Adipose tissue (tissue), 3 donors: ENCODE data around the gene BAX. TPM values are rescaled to one million over a fixed set of nuclear protein-coding genes. Genes with fewer than 3 reads are reported as not detected.

Experiments
- H3K27ac ChIP-seq: one replicate; pipeline ENCODE4 v1.5.1; 2013; ENCODE audit warnings: low read depth, low read length
- WGBS, 3 donors: extraction: QIAGEN DNeasy Blood & Tissue Kit; methylation state at CpG; one replicate each; pipeline ENCODE4 v1.1.7; 2013; 5-methylcytosine and 5-hydroxymethylcytosine counted together
- polyA plus RNA-seq, 3 donors: library from polyadenylated mRNA; stranded (reverse); fragments of 200-250 nt; gene quantifications; one replicate each; pipeline ENCODE4 v1.2.3, GENCODE V29; 2013
- donor health status: healthy with polysubstance abuse.
- donor health status: Bipolar disorder and iron deficiency.
- donor health status: healthy.

Gene BAX
- polyA plus RNA-seq, 3 donors: 24.4 to 71.2 (median 39.9) TPM

DNA sequence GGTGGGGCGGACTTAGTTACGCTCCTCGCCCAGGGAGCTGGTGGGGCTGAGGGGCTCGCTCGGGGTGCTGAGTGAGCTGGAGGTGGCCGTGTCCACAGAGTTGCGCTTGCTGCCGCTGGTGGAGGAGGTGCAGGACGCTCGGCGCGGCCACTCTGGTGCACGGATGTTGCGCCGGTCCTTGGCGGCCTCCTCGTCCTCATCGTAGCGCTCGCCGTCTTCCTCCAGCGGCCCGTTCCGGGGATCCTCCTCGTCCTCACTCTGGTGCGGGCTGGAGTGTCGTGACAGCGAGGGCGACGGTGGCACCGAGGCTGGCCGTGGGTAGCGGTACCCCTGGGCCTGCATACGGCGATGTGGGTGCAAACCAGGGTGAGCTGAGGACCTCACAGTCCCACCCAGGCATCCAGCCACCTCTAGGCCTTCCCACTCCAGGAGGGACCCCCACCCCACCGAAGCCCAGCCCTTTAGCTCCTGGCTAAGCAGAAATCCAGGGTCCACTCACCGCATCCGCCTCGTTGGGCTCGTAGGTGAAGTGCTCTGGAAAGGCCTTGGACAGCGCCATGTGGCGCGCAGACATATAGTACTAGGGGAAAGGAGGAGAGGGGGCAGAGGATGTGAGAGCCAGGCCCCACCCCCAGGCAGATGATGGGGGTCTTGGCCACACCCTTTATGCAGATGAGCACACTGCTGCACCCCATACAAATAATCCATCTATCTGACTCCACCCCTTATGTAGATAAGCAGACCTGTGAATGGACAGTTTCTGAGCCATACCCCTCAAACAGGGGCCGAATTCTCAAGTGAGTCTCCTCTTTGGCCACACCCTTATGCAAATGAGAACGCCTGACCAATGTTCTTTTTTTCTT, 14.8 kb downstream of the BAX start:
- 94 to 95% (median 95%) methylated on average over 42 to 45 of the region's 45 CpGs for WGBS, 3 donors
- no peak overlapping the region for H3K27ac ChIP-seq

DNA sequence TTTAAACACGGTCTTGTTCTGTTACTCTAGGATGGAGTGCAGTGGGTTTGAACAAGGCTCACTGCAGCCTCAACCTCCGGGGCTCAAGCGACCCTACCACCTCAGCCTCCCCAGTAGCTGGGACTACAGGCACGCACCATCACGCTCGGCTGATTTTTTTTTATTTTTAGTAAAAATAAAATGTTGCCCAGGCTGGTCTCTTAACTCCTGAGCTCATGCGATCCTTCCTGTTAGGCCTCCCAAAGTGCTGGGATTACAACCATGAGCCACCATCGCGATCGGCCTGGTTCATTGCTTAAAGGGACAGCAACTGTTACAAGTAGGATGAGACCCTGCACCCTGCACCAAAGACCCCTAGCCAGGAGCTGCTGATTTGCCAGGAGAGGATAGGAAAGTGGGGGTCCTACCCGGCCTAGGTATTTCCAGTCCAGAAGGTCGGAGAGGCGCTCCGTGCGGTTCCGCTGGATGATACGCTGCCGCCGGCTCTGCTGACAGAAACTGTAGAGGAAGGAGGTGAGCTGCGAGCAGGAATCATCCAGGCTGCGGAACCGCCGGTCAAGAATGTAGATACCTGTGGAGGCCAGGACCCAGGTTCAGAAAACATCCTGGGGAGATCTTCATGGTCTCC, 15.6 kb downstream of the BAX start:
- WGBS, 3 donors: 90 to 92% (median 92%) methylated on average over 23 of the region's 23 CpGs
- no peak overlapping the region for H3K27ac ChIP-seq

DNA sequence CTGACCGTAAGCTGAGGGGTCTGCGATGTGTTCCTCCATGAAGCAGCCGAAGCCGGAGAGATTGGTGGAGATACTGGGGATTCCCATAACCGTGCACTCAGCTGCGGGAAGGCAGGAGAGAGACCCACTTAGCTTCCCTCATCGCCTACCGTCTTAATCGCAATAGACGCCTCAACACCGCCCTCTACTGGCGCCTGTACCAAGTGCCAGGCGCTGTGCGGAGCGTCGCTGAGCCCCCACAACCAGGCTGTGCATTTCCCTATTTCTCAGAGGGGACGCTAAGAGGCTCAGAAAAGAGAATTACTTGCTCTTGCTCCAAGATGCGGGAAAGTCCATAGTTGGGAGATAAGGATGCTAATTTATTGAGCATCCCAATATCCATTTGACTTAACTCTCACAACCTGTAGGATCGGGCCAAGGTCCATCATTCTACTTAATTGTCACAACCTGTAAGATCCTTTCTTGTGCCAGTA, 16.3 kb downstream of the BAX start:
- 19 to 21% (median 19%) methylated on average over 19 of the region's 19 CpGs for WGBS, 3 donors
- H3K27ac ChIP-seq: no peak overlapping the region

DNA sequence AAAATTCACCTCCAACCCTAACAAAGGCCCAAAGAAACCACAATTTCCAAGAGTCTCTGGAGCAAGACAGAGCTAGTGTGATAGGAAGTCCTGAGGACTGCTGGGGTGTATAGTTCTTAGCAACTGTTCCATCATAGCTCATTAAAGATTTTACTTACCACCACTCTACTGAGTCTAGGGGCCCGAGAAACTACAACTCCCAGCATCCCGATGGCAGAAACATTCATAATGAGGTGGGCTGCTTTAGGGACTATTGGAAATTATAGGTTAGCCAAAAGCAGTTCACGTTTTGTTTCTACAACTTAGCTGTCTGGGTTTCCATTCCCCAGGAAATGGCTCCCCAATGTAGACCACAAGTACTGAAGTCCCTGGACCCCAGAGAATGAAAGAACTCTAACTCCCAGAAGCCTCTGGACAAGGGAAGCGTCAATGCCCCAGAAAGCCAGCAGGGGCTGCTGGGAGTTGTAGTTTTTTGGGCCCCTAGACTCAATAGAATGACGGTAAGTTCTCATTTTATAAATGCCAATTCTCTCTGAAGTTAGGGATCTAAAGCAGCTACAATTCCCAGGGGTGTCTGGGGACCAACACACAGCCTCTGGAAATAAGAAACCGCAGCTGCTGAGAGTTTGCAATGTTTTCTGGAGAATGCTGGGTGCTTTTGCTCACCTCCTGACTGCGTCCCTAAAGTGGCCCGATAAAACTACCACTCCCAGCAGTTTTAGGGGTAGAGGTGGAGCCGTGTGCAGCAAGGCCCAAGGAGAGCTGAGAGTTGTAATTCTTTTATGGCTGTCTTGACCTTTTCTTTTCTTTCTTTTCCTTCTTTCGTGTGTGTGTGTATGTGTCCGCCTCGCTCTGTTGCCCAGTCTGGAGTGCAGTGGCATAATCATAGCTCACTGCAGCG, 21.5 kb downstream of the BAX start:
- no peak overlapping the region for H3K27ac ChIP-seq
- 84 to 94% (median 88%) methylated on average over 13 of the region's 13 CpGs for whole genome bisulfite sequencing, 3 donors

DNA sequence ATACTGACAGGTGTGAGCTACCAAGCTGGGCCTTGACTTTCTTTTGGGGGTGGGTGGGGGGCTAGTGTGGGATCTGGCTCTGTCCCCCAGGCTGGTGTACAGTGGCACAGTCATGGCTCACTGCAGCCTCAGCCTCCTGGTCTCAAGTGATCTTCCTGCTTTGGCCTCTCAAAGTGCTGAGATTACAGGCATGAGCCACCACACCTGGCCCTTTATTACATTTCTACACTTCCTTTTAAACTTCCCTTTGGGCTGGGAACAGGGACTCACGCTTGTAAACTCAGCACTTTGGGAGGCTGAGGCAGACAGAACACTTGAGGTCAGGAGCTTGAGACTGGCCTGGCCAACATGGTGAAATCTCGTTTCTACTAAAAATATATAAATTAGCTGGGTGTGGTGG, 22.4 kb downstream of the BAX start:
- 62 to 78% (median 67%) methylated on average over 2 of the region's 2 CpGs for WGBS, 3 donors
- no peak overlapping the region for H3K27ac ChIP-seq

DNA sequence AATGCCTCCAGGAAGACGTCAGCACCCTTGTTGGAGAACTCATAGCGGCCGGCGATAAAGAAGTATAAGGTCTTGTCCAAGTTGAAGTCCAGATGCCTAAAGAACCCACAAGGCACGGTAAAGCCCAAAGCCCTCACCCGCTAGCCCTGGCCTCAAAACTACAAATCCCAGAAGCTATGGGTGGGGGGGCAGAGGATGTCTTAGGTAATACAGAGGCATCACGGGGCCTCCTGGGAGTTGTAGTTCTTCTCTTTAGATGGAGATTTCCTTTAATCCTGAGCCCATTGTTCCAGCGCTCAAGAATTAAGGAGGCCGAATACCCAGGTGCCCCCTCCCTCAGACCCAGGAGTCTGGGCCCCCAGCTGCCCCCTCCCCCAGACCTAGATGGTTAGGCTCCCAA, 27.6 kb downstream of the BAX start:
- WGBS, 3 donors: 91 to 96% (median 95%) methylated on average over 9 of the region's 9 CpGs
- no peak overlapping the region for H3K27ac ChIP-seq

DNA sequence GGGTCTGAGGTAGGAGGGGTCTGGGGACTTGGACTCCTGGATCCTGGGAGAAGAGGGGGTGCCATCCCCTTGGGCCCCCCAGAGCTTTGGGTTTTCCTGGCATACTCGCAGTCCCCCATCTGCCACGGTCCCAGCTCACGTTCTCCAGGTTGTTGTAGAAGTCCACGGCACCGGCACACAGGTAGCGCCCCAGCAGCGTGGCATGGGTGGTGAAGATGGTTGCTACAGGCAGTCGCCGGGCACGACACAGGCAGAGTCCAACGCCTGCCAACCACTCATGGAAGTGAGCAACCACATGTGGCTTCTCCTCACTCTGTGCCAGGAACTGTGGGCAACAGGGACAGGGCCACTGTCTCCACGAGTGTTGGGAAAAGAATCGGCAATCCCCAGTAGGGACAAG, 31.0 kb downstream of the BAX start:
- WGBS, 3 donors: 92 to 96% (median 93%) methylated on average over 13 of the region's 13 CpGs
- no peak overlapping the region for H3K27ac ChIP-seq

DNA sequence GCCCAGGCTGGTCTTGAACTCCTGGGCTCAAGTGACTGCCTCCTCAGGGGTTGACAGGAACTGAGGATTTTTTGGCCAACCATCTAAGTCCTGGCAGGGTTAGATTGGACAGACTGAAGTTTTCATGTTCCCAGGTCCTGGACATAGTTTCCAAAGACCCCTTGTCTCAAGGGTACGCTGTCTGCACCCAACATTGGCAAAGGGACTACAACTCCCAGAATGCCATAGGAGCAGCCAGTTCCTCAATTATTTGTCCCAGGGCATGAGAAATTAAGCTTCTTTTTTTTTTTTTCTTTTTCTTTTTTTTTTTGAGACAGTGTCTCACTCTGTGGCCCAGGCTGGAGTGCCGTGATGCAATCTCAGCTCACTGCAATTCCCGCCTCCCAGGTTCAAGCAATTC, 31.5 kb downstream of the BAX start:
- H3K27ac ChIP-seq: no peak overlapping the region
- WGBS, 3 donors: 81 to 100% (median 90%) methylated on average over 3 of the region's 3 CpGs

DNA sequence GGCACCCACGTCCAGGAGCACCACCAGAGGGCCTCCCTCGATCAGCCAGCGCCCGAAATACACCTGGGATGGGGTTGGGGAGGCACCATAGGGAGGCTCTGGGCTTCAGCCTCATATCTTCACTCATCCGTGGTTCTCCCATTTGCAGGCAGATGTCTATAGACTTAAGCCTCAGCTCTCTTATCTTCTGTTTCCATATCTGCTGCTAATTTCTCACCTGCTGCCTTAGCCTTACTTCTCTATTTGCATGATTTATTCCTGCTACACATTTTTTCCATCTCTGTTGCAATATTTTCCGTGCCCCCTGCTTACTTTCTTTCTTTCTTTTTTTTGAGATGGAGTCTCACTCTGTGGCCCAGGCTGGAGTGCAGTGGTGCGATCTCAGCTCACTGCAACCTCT, 32.6 kb downstream of the BAX start:
- WGBS, 3 donors: 85 to 88% (median 86%) methylated on average over 7 of the region's 7 CpGs
- no peak overlapping the region for H3K27ac ChIP-seq

DNA sequence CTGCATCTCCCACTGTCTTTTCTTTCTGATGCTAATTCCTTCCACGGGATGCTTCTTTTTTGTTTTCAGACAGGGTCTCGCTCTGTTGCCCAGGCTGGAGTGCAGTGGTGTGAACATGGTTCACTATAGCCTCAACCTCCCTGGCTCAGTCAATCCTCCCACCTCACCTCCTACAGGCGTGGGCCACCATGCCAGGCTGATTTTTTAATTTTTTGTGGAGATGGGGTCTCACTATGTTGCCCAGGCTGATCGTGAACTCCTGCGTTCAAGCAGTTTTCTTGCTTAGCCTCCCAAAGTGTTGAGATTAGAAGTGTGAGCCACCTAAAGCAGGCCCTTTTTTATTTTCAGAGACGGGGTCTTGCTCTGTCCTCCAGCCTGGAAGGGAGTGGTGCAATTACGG, 33.6 kb downstream of the BAX start:
- H3K27ac ChIP-seq: no peak overlapping the region
- WGBS, 3 donors: 86 to 98% (median 98%) methylated on average over 7 of the region's 7 CpGs

DNA sequence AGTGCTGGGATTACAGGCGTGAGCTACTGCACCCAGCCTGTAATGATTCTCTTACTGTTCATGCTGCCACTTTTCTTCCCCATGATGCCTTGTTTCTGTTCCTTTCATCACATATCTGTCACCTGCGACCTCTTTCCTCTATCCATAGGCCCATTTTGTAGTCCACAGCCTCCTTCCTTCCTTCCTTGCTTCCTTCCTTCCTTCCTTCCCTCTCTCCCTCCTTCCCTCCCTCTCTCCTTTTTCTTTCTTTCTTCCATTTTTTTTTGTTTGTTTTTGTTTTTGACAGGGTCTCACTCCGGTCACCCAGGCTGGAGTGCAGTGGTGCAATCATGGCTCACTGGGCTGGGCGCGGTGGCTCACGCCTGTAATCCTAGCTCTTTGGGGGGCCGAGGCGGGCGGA, 34.2 kb downstream of the BAX start:
- 87 to 91% (median 90%) methylated on average over 9 of the region's 9 CpGs for WGBS, 3 donors

DNA sequence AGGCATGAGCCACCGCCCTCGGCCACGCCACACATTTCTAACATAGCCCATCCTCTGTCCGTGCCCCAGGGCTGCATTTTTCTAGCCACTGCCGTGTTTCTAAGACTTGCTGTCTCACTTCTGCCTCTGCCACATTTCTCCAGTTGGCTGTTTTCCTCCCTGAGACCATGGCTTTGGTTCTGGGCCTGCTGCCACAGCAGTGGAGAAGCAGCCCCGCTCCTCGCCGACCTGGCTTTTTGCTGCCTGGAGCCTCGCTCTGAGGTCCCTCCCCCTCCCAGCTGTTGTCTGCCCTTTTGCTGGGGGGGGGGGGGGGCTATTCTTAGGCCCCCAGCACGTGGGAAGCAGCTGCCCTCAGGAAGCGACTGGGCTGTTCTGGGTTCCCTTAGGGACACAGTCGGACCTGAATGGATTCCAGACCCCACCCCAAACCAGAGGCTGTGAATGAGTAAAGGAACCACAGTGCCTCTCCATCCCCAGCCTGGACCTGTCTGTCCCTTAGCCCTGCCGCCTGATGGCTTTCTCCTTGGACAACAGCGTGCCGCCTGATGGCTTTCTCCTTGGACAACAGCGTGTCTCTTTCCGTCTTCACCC, 35.1 kb downstream of the BAX start:
- WGBS, 3 donors: 68 to 83% (median 73%) methylated on average over 17 of the region's 17 CpGs
- H3K27ac ChIP-seq: no peak overlapping the region

More for the DNA sequence above, 34.2 kb downstream of the BAX start:
- no peak overlapping the region for H3K27ac ChIP-seq

DNA sequence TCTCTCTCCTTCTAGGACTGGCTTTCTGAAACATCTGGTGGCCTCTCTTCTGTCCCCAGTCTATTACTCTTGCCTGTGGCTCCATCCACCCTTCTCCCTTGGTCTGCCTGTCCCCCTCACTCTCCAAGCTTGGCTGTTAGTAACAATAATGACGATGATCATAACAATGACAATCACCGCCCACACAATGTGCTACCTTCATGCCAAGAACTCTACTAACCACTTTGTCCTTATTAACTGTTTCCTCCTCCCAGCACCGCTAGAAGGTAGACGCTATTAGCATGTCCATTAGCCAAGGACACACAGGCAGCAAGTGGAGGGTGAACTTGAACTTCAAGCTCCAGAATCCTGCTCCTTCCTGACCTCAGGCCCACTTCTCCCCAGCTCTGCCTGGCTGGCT, 35.7 kb downstream of the BAX start:
- WGBS, 3 donors: 60 to 70% (median 66%) methylated on average over 4 of the region's 4 CpGs
- H3K27ac ChIP-seq: no peak overlapping the region

DNA sequence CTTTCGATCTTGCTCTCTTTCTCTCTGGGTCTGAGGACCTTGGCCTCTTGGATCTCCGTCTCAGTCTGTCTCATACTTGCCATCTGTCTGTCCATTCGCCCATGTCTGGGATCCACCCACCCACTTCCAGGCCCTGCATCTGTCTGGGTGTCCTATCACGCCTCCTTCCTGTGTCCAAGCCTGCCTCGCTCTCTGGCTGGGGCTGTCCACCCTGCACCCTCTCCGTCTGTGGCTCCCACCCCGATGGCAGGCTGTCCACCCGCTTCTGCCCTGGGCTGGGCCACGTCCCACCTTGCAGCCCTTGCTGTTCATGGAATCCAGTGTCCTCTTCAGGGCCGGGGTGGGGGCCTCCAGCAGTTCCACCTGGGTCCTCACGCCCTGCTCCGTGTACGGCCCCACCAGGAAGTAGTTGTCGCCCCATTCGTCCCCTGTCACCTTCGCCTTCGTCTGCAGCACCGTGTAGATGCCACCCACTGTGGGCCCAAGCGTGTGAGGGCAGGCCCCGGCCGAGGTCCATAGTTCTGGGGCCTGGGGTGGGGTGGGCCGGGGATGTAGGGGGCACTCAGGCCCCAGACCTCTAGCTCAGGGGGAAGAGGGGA, 36.4 kb downstream of the BAX start:
- no peak overlapping the region for H3K27ac ChIP-seq
- WGBS, 3 donors: 88 to 93% (median 90%) methylated on average over 20 to 22 of the region's 22 CpGs

DNA sequence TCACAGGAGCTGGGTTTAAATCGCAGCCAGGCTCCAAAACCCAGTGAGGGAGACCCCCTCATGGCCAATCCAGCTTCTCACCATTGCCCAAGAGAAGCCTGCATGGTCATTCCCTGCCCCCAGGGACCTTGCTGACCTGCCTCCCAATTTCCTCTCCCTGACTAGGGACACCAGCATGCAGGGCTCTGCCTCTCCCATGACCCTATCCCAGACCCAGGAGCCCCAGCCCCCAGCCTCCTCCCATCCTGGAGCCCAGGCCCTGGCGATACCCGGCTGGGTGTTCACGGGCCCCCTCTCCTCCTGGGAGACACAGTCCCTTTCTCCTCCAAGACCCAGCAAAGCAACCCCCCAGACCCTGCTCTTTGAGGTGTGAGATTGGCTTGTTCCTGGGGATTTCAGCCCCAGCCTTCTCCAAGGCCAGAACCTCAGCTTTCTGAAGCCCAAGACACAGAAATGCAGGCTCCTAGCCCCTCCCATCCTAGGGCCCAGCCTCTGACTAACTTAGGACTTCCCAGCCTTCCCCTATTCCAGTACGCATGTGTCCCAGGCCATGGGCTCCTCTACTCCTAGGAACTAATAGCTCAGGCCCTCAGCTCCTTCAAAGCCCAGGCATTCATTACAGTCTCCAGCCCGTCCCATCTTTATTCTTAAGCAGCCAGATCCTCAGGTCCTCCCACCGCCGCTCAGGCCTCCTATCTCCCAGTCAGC, 37.4 kb downstream of the BAX start:
- 14 to 30% (median 14%) methylated on average over 8 of the region's 8 CpGs for WGBS, 3 donors
- peak overlapping the region; percentile 59 for H3K27ac ChIP-seq

DNA sequence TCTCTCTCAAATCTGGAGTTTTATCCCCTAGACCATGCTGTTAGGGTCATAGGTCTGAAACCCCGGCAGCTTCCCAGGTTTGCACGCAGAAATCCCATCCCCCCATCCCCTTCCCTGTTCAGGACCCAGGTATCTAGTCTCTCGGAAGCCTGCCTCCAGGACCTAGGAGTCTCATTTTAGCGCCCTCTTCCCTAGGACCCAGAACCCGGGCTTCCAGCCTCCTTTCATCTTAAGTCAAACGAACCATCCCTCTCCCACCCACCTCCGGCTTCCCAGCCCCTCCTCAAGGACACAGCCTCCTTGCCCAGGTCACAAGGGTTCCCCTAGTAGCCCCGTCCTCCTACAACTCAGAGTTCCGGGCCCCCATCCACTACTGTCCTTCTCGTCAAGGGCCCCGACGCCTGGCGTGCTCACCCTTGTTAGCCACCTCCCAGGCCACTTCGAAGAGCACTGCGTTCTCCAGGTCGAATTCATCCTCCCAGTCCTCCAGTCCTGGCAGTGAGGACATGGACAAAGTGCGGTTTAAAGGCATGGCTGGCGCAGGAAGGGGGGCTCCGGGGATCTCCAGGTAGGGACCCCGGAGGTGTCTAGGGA, 38.0 kb downstream of the BAX start:
- 0 to 1% (median 1%) methylated on average over 20 of the region's 20 CpGs for WGBS, 3 donors
- H3K27ac ChIP-seq: peak overlapping the region; percentile 59
